Natural killer cell (primary cell): ENCODE measurements around the gene EXOSC5. TPM values are rescaled to one million over a fixed set of nuclear protein-coding genes. Genes with fewer than 3 reads are reported as not detected.

Experiments used
- ATAC-seq, 3 donors: fragments of 150-1000 bp in 2 of 3; fragments of 200-7000 bp in 1 of 3; cut with Tn5 transposase; 1 replicate in 1 of 3; 2 replicates in 2 of 3; pipeline ENCODE4 v1.10.0; 2021; ENCODE audit warnings: mild to moderate bottlenecking in 2 of 3, moderate library complexity in 2 of 3
- DNase-seq, 2 donors: peaks; one replicate each; pipeline versions ENCODE4 v3.0.0 to v3.0.0-alpha.2; 2013 to 2021; ENCODE audit warnings: mixed read lengths in 1 of 2
- H3K27ac ChIP-seq: one replicate; pipeline ENCODE4 v1.5.1; 2013; ENCODE audit warnings: mild to moderate bottlenecking, low read length
- H3K27me3 ChIP-seq: one replicate; pipeline ENCODE4 v1.6.1; 2013; ENCODE audit warnings: low read length; ENCODE audit not compliant: control insufficient read depth, insufficient read depth
- H3K36me3 ChIP-seq: one replicate; pipeline ENCODE4 v1.6.1; 2013; ENCODE audit warnings: low read length; ENCODE audit not compliant: control insufficient read depth, insufficient read depth
- H3K4me1 ChIP-seq: one replicate; pipeline ENCODE4 v1.6.1; 2013; ENCODE audit warnings: low read length; ENCODE audit not compliant: control insufficient read depth, insufficient read depth
- H3K4me3 ChIP-seq: one replicate; pipeline ENCODE4 v1.5.1; 2013; ENCODE audit warnings: low read length
- H3K9me3 ChIP-seq: one replicate; pipeline ENCODE4 v1.6.1; 2013; ENCODE audit warnings: low read length; ENCODE audit not compliant: control insufficient read depth, insufficient read depth
- H3K27ac Mint-ChIP-seq, 2 donors: one replicate each; pipeline ENCODE4 v1.8.0; 2022; ENCODE audit warnings: mild to moderate bottlenecking in 2 of 2, mixed read lengths in 2 of 2, moderate library complexity in 1 of 2
- H3K27me3 Mint-ChIP-seq, 2 donors: one replicate each; pipeline ENCODE4 v1.8.0; 2022; ENCODE audit warnings: low read depth in 2 of 2, mixed read lengths in 2 of 2
- H3K36me3 Mint-ChIP-seq: one replicate; pipeline ENCODE4 v1.8.0; 2022; ENCODE audit warnings: mixed read lengths
- H3K4me1 Mint-ChIP-seq, 2 donors: one replicate each; pipeline ENCODE4 v1.8.0; 2022; ENCODE audit warnings: mixed read lengths in 2 of 2
- H3K4me3 Mint-ChIP-seq: one replicate; pipeline ENCODE4 v1.8.0; 2022; ENCODE audit warnings: mild to moderate bottlenecking, moderate library complexity, mixed read lengths
- H3K9me3 Mint-ChIP-seq, 2 donors: one replicate each; pipeline ENCODE4 v1.8.0; 2022; ENCODE audit warnings: mixed read lengths in 2 of 2
- CTCF ChIP-seq: fragments of 200-600 bp; IDR thresholded peaks from one replicate; pipeline ENCODE4 v1.8.0; 2022; ENCODE audit warnings: antibody characterized with exemption
- whole genome bisulfite sequencing: methylation state at CpG from one replicate; pipeline ENCODE4 v1.1.7; 2013; ENCODE audit warnings: missing lambda C conversion rate; ENCODE audit not compliant: insufficient coverage; 5-methylcytosine and 5-hydroxymethylcytosine counted together
- intact Hi-C: fragments of 100-400 bp; cut with micrococcal nuclease; formaldehyde crosslinking; loops from one replicate; pipeline ENCODE4 v1.14.2; 2022
- total RNA-seq, 4 donors: library from RNA; stranded (reverse); fragments of 120-200 nt in 1 of 4; gene quantifications; one replicate each; pipeline versions ENCODE4 v1.2.3 to v1.2.4, GENCODE V29; 2013 to 2022

Gene EXOSC5
- total RNA-seq, 3 donors from 2014 or later (not counting 1 experiment from before 2014, with no cell fraction given): 9.0 to 11.6 (median 9.5) TPM

- intact Hi-C loops: no loop called here
- Mint-ChIP-seq H3K4me1 (peaks cover 5 to 10% of the 10 kb centered on the region in 2 donors), H3K36me3 (no peaks in the 10 kb centered on the region), H3K27me3 (no peaks in the 10 kb centered on the region), H3K4me3 (no peak overlapping the region), H3K9me3 (no peaks in the 10 kb centered on the region), H3K27ac (no peak overlapping the region)
- peaks cover 26% of the 10 kb centered on the region for H3K36me3 ChIP-seq
- no peak overlapping the region for H3K4me3 ChIP-seq
- H3K4me1 ChIP-seq: peaks cover 8% of the 10 kb centered on the region
- WGBS: 72% methylated on average over 5 of the region's 5 CpGs
- H3K27ac ChIP-seq: no peak overlapping the region
- TF ChIP-seq CTCF: no peak
- ATAC-seq: no peak
- no peaks in the 10 kb centered on the region for H3K9me3 ChIP-seq
- no peaks in the 10 kb centered on the region for H3K27me3 ChIP-seq
- DNase-seq: no peak
Observed at GRCh38 chr19:41434450-41434849, 37.3 kb upstream of the EXOSC5 start.

- H3K27ac ChIP-seq: no peak overlapping the region
- no peak for DNase-seq
- H3K27ac Mint-ChIP-seq: no peak overlapping the region
- no peaks in the 10 kb centered on the region for H3K27me3 Mint-ChIP-seq
- no peak for ATAC-seq
- peaks cover 10 to 11% of the 10 kb centered on the region in 2 donors for H3K4me1 Mint-ChIP-seq
- H3K36me3 Mint-ChIP-seq: no peaks in the 10 kb centered on the region
- H3K4me3 ChIP-seq: no peak overlapping the region
- no peaks in the 10 kb centered on the region for H3K27me3 ChIP-seq
- no peaks in the 10 kb centered on the region for H3K9me3 ChIP-seq
- peaks cover 26% of the 10 kb centered on the region for H3K36me3 ChIP-seq
- intact Hi-C loops: no loop called here
- H3K4me3 Mint-ChIP-seq: no peak overlapping the region
- WGBS: 96% methylated on average over 18 of the region's 18 CpGs
- TF ChIP-seq CTCF: no peak
- H3K4me1 ChIP-seq: peaks cover 12% of the 10 kb centered on the region
- no peaks in the 10 kb centered on the region for H3K9me3 Mint-ChIP-seq
Observed at GRCh38 chr19:41433171-41433570, 36.0 kb upstream of the EXOSC5 start.

- ATAC-seq: no peak
- H3K4me3 Mint-ChIP-seq: no peak overlapping the region
- H3K36me3 Mint-ChIP-seq: no peaks in the 10 kb centered on the region
- 79% methylated on average over 23 of the region's 23 CpGs for WGBS
- H3K4me3 ChIP-seq: no peak overlapping the region
- no peaks in the 10 kb centered on the region for H3K9me3 ChIP-seq
- H3K27me3 Mint-ChIP-seq: no peaks in the 10 kb centered on the region
- no peak for TF ChIP-seq CTCF
- H3K9me3 Mint-ChIP-seq: no peaks in the 10 kb centered on the region
- H3K27ac Mint-ChIP-seq: peak overlapping the region in 1 of 2 donors; percentile 29
- H3K4me1 Mint-ChIP-seq: peaks cover 9 to 25% of the 10 kb centered on the region in 2 donors
- intact Hi-C loops: no loop called here
- H3K27ac ChIP-seq: no peak overlapping the region
- no peaks in the 10 kb centered on the region for H3K27me3 ChIP-seq
- DNase-seq: peak in 1 of 2 donors; percentile 33
- peaks cover 27% of the 10 kb centered on the region for H3K4me1 ChIP-seq
- H3K36me3 ChIP-seq: peaks cover 26% of the 10 kb centered on the region
Observed at GRCh38 chr19:41431426-41432386, 34.5 kb upstream of the EXOSC5 start.
